ENCODE results near the gene UBE3B.

- TF ChIP-seq YY1 (IDR thresholded peaks at IDR 0.05; ENCODE audit: insufficient read depth, insufficient read length) (no peak), ZNF274 (IDR thresholded peaks at IDR 0.05; ENCODE audit: low read depth, low read length) (no peak)
Observed at GRCh38 chr12:109553483-109553882, 76.0 kb downstream of the UBE3B start.

All from NT2/D1 (cell line).